Cardiac muscle cell (in vitro differentiated cells and primary cell): ENCODE measurements around the gene SYNPO2. TPM values are rescaled to one million over a fixed set of nuclear protein-coding genes. Genes with fewer than 3 reads are reported as not detected.
A peak's percentile ranks its signal among the peaks of the same experiment; 100 is the strongest.

Source experiments
- DNase-seq, 2 donors: peaks; one replicate each; pipeline versions ENCODE4 v3.0.0 to v3.0.0-alpha.2; 2010 to 2017; ENCODE audit warnings: low read depth in 1 of 2, low spot score in 1 of 2
- H3K27ac ChIP-seq: fragments of 200-600 bp; sonication (generic); 2 replicates; pipeline ENCODE4 v1.5.1; 2016
- H3K27me3 ChIP-seq: fragments of 200-600 bp; sonication (generic); 2 replicates; pipeline ENCODE4 v1.6.0; 2016; ENCODE audit warnings: control low read depth
- H3K36me3 ChIP-seq: fragments of 200-600 bp; sonication (generic); 2 replicates; pipeline ENCODE4 v1.5.1; 2016; ENCODE audit warnings: control low read depth
- H3K4me1 ChIP-seq: fragments of 200-600 bp; sonication (generic); 2 replicates; pipeline ENCODE4 v1.8.1; 2017; ENCODE audit warnings: low read depth, mild to moderate bottlenecking, mixed run types
- H3K4me3 ChIP-seq: fragments of 200-600 bp; sonication (generic); 2 replicates; pipeline ENCODE4 v1.5.1; 2016; ENCODE audit warnings: mild to moderate bottlenecking
- H3K9me3 ChIP-seq: fragments of 200-600 bp; sonication (generic); 2 replicates; pipeline ENCODE4 v1.5.1; 2017; ENCODE audit warnings: low read depth, mild to moderate bottlenecking, control low read depth
- CTCF ChIP-seq: IDR thresholded peaks from 2 replicates; pipeline ENCODE4 v1.5.1; 2012; ENCODE audit warnings: low read depth, mild to moderate bottlenecking, low read length
- polyA plus RNA-seq: library from polyadenylated mRNA; unstranded; fragments of >200 nt; fragmentation: Nextera tagmentation; extraction: Ambion mirVana; gene quantifications from 2 replicates; pipeline ENCODE4 v1.2.1, GENCODE V29; 2016
- total RNA-seq: library from RNA; depleted of rRNA; stranded (reverse); fragments of >200 nt; gene quantifications from 2 replicates; pipeline ENCODE4 v1.2.3, GENCODE V29; 2016

Gene SYNPO2
- total and polyA plus RNA-seq, 2 experiments from 2014 or later = 14.7 to 35.6 TPM

DNA sequence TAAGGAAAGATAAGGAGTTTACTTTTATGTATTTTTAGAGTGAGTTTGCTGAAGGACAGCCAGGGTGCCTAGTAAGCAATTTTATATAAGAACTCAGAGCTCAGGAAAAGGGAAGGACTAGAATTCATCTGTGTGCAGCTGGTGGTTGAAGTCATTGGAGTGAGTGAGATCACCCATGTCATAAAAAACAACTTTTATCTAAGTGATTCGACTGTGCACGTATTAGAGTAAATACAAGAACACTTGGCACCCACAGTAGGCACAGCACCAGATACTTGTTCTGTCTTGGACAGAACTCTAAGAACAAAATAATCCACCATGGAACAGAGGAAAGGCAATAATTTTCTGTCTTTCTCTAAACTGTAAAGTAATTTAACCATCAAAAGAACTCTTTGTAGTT, 31.6 kb downstream of the SYNPO2 start:
- peak in 1 of 2 donors; percentile 61 for DNase-seq
- no peak overlapping the region for H3K27ac ChIP-seq
- no peak for TF ChIP-seq CTCF
- no peaks in the 10 kb centered on the region for H3K4me1 ChIP-seq
- H3K27me3 ChIP-seq = no peaks in the 10 kb centered on the region
- no peak overlapping the region for H3K4me3 ChIP-seq
- H3K9me3 ChIP-seq = no peaks in the 10 kb centered on the region
- H3K36me3 ChIP-seq = no peaks in the 10 kb centered on the region

DNA sequence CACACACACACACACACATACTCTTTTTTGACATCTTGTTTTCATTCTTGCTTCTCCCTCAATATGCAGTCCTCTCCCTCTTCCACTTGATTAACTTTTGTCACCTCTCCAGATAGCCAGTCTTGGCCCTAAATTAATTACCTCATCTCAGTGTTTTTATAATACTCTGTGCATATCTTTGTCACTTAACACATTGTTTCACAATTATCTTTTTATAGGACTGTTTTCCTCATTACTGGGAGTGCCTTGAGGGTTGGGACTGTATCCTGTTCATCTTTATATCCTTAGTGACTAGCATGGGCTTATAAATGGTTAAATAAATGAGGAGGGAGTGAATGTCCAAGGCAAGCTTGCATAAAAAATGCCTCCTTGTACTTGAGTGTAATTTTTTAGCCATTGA, 33.1 kb downstream of the SYNPO2 start:
- Histone ChIP-seq H3K4me1 (no peaks in the 10 kb centered on the region), H3K4me3 (no peak overlapping the region), H3K27ac (no peak overlapping the region), H3K36me3 (no peaks in the 10 kb centered on the region), H3K27me3 (no peaks in the 10 kb centered on the region), H3K9me3 (no peaks in the 10 kb centered on the region)
- no peak for TF ChIP-seq CTCF
- no peak for DNase-seq

DNA sequence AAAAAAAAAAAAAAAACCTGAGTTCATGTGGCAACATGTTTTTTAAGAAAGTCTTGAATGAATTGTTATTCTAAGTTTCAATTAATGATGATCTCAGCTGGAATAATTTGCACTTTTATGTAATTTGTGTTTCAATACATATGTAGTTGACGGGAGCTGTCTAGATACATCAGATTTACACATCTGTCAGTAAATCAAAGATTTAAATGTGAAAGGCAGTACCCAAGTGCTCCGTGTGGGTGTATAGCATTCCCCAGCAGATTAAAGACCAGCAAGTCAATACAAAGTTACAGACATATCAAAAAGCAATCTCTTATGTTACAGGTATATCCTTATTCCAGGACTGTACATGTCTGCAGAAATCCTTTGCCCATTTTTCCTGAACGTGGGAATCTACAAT, 35.2 kb downstream of the SYNPO2 start:
- H3K9me3 ChIP-seq = no peaks in the 10 kb centered on the region
- no peak overlapping the region for H3K27ac ChIP-seq
- no peak for TF ChIP-seq CTCF
- no peaks in the 10 kb centered on the region for H3K36me3 ChIP-seq
- no peak for DNase-seq
- H3K4me1 ChIP-seq = no peaks in the 10 kb centered on the region
- H3K27me3 ChIP-seq = no peaks in the 10 kb centered on the region
- H3K4me3 ChIP-seq = no peak overlapping the region

DNA sequence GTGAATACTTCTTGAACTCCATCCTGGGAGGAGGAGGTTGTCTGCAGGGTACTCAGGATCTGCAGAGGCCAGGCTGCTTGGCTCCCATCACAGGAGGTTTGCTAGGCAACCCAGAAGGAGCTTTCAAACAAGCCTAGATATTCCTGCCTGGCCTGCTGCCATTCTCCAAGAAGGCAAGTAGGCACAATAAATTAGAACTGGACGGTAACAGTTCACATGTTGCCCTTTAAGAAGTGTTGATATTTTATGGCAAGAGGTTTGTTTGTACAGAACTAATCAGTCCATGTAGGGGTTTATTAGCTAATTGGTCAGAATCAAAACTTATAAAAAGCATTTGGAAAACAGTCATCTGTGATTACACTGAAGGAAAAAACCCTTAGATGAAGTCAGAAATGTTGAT, 39.3 kb downstream of the SYNPO2 start:
- no peaks in the 10 kb centered on the region for H3K9me3 ChIP-seq
- no peaks in the 10 kb centered on the region for H3K4me1 ChIP-seq
- H3K36me3 ChIP-seq = no peaks in the 10 kb centered on the region
- no peaks in the 10 kb centered on the region for H3K27me3 ChIP-seq
- no peak overlapping the region for H3K27ac ChIP-seq
- DNase-seq = peak; percentile 21 to 60
- H3K4me3 ChIP-seq = no peak overlapping the region
- TF ChIP-seq CTCF = no peak

DNA sequence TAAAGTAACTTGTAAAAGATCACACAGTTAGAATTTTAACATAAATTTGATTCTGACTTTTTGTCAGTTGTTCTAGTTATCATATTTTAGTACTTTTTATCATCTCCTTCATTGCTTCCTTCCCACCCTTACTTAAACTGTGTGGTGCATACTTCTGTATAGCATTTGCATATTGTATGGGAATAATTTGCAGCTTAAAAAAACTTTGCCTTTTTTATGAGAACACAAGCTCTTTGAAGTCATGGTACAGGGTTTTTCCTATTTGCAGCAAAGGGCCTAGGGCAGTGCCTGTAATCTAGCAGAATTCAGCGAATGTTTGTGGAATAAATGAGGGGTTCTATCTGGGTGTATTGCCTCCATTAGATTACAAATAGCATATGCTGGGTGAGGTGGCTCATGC, 41.6 kb downstream of the SYNPO2 start:
- TF ChIP-seq CTCF = no peak
- no peaks in the 10 kb centered on the region for H3K4me1 ChIP-seq
- H3K27me3 ChIP-seq = no peaks in the 10 kb centered on the region
- no peak for DNase-seq
- no peak overlapping the region for H3K4me3 ChIP-seq
- no peaks in the 10 kb centered on the region for H3K36me3 ChIP-seq
- H3K9me3 ChIP-seq = no peaks in the 10 kb centered on the region
- no peak overlapping the region for H3K27ac ChIP-seq

- no peaks in the 10 kb centered on the region for H3K4me1 ChIP-seq
- no peak for DNase-seq
- no peak for TF ChIP-seq CTCF
Observed at GRCh38 chr4:118931786-118932185, 43.1 kb downstream of the SYNPO2 start.

More at GRCh38 chr4:118931786-118932185, 43.1 kb downstream of the SYNPO2 start:
- no peaks in the 10 kb centered on the region for H3K27me3 ChIP-seq
- H3K27ac ChIP-seq = no peak overlapping the region
- H3K36me3 ChIP-seq = no peaks in the 10 kb centered on the region
- no peaks in the 10 kb centered on the region for H3K9me3 ChIP-seq
- H3K4me3 ChIP-seq = no peak overlapping the region
